IPS-NIHi7 (cell line): Measurements from ENCODE around the gene RORB.

Experiments
- DNase-seq: peaks from one replicate; pipeline ENCODE4 v3.0.0; 2012; ENCODE audit warnings: mixed read lengths; ENCODE audit errors: extremely low spot score

RORB gene

DNA sequence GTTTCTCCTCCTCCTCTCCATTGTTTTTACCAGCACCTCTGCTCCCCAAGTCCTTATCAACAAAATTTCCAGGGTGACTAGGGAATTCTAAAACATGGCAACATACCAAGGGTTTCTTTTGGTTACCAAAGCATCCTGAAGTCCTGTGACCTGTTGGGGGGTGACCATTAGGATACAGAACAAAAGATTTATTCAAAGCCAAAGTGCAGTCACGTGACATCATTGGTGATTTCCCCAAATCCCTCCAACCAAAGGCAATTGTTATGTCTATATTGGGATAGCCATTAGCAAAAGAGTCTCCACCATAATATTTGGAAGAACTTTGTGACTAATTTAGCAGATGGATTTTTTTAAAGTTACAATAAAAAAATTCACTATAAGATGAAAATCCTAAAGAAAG, 222.2 kb downstream of the RORB start:
- no peak for DNase-seq

DNA sequence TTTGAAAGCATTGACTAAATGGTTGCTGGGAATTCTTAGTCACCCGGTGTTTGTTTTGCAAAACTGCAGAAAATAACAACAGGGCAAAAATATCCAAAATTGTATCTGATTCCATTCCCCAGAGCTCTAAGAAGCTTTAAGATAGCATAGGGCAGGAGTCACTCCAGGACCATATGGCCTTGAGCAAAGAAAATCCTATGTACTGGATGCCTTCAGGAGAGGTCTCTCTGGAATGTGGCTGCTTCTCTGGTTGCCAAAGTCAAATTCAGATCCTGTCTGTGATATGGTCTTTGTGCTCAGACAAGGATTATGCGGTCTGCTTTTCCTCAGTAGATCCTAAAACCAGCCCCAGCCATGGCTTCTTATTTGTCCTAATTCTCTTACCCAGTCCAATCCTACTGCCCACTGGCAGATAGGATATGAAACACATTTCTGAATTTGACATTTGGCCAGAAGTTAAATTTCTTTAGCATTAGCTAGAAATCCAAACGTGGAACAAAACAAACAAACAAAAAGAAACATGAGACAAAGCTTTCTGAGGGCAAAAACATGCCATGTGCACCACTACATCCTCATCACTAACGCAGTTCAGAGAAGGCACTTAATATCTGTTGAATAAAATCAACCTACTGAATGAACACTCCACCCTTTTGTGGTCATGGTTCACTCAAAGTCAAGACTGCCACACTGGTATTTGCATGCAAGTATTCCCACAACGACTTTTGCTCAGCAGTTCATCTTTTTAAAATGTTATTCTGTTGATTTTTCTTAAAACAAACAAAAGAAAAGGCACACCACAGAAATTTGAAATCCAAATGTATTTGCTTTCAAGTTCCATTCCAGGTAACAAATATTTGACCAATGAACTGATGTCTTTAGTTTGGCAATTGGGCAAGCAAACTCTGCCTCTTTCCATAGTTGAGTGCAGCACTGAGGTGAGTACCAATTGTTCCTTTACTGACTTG, 224.8 kb downstream of the RORB start:
- no peak for DNase-seq

DNA sequence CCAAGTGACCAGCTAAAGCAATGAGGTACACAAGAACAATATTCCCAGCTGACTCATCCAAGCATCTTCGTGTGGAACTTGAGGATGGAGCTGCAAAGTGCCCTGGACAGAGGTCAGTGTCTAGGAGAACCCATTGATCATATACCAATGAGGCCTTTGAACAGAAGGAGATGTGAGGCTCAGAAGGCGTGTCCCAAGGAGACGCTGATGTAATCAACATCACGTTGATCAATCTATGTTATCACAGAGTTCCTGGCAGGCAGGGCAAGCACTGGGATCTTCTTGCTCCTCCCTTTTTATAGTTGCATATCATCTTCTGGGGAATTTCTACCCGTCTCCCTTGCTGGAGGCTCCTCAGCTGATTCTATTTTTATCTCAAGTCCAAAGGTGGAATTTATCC, 227.2 kb downstream of the RORB start:
- DNase-seq: no peak

DNA sequence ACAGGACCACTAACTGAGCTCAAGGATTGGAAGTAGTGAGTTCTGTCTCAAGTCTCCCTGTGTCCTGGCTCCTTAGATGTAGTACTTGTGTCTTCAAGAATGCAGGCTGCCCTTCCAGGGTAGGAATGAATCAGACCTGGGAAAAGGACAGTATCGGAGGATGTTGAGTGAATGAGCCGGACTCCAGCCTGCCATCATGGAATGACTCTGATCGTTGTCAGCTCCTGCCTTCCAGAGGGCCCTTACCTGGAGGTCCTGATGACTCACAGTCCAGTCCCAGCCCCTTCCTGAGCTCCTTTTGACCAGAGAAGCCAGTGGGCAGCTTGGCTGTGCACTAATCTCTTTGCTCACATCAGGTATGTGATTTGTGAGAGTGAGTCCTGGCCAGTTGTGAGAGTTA, 229.4 kb downstream of the RORB start:
- DNase-seq: no peak

DNA sequence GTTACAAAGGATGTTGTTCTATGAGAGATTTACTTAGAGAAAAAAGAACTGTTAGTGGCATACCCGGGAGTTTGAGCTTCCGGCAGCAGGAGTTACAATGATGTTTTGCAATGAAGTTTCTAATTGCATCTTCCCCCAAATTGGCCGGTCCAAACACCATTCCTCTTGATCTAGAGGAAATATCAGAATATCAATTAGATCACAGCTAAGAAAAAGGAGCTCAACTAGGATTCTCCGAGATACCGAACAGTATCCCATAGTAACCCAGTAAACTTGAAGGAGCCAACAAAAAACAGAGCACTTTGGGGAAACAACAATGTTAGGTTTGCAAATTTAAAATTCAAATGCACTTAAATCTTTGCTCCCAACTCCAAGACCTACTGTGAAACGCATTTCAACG, 231.0 kb downstream of the RORB start:
- no peak for DNase-seq

DNA sequence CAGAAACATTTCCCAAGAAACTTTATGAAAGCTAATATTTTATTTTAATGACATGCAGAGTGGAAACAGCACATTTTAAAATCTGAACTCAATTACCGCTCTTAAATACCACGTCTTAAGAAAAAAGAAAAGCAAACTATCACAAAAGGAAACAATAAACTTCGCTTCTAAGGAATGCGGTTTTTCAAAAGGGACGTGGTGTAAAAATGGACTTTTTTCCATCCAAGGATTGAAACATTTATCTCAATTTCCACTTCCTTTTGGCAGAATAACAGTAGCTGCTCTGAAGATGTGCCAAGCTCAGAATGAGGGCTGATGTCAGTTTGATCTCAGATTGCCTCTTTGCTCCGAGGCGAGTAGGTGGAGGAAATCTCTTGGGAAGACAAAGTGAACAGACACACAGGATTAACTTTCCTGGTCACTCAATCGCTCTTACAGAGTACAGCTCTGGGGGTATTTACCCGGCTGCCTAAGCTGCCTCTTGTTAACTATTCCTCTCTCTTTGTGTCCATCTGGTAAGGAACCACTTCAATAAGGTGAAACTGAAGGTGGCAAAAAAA, 232.1 kb downstream of the RORB start:
- DNase-seq: no peak

DNA sequence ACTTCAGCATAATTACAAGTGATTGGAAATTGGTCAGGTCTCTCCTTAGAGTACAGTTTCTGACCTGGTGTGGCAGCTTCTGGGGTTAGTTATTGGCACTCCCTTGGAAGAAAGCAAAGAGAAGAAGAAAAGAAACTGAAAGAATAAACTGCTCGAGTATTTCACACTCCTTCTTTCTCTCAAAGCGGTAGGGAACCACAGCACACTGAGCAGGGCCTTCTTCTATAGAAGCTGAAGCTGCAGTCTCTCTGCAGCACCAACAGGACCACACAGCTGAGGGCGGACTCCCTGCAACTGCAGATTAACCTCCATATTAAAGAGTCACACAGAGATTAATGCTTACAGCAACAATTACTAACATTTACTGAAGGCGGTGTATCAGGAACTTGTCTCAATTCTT, 238.6 kb downstream of the RORB start:
- DNase-seq: no peak

DNA sequence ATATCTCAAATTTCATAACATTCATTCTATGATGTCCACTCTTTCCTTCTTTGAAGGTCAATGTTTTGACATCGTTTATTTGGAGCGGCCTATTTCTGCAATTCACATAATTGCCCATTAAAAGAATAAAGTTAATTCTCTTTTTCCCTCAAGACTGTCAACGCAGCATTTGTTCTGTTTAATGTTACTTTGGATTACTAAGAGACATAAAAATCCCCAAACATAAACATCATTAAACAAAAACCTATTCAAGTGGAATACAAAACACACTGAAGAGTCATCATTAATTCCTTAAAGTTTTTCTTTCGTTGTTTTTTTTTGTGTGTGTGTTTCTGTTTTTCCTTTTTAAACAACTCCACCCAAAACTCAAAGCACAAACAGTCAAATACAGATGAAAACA, 239.5 kb downstream of the RORB start:
- DNase-seq: no peak

DNA sequence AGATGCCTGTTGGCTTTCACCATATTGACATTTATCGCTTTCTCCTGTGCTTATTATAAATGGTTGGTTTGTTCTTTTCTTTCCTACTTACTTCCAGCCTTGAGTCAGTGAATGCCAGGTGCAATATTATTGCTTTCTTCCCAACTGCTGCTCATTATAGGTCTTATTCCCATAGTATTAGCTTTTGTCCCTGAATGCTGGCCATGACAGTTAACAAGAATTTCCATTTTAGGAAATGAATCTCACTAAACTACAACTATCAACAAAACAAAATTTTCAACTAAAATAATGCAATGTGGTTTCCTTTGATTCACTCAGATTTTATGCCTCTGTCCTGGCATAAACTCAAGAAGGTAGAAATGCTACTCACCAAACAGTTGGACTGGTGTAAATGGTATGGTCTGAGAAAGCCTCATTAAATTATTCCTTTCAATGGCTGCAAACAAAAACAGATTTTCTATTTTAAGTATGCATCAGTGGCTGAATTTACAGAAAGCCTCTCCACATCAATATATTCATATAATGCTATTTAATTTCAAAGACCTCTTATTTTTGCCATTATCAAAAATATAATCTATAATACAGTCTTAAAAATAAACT, 245.2 kb downstream of the RORB start:
- no peak for DNase-seq
